HG02588 (cell line): Measurements from ENCODE around the gene ST6GALNAC5.

Source experiments
- ATAC-seq: cut with Tn5 transposase; IDR thresholded peaks from one replicate; pipeline ENCODE4 v1.9.1; 2021; ENCODE audit warnings: mild to moderate bottlenecking, moderate library complexity; ENCODE audit not compliant: unreplicated experiment

Gene ST6GALNAC5

GRCh38 chr1:77096496-77097255, 229.4 kb downstream of the ST6GALNAC5 start:
- no peak for ATAC-seq

- no peak for ATAC-seq
Observed at GRCh38 chr1:77100875-77101274, 233.6 kb downstream of the ST6GALNAC5 start.

GRCh38 chr1:77103486-77103885, 236.2 kb downstream of the ST6GALNAC5 start:
- ATAC-seq = no peak

- ATAC-seq = no peak
Observed at GRCh38 chr1:77104672-77105071, 237.4 kb downstream of the ST6GALNAC5 start.
